ENCODE measurements around the gene FARS2.
"Not testable (repeated sequence)": the region's sequence is repeated elsewhere in the genome, so short reads cannot be mapped to it uniquely, and the experiment has no call there.

DNA sequence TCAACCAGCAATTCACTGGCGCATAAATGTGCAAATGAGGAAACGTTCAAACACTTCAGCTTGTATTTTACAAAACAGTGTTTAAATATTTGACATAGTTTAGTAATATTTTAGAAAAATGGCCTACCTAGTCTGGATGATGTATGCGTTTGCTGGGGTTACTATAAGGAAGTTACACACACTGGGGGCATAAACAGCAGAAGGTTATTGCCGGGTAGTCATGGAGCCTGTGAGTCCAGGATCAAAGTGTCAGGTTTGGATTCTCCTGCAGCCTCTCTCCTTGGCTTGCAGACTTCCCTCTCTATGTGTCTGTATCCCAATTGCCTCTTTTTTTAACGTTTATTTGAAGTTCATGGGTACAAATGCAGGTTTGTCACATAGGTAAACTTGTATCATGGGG lies 528.1 kb downstream of the FARS2 start:
- TF ChIP-seq, protein P1, sequence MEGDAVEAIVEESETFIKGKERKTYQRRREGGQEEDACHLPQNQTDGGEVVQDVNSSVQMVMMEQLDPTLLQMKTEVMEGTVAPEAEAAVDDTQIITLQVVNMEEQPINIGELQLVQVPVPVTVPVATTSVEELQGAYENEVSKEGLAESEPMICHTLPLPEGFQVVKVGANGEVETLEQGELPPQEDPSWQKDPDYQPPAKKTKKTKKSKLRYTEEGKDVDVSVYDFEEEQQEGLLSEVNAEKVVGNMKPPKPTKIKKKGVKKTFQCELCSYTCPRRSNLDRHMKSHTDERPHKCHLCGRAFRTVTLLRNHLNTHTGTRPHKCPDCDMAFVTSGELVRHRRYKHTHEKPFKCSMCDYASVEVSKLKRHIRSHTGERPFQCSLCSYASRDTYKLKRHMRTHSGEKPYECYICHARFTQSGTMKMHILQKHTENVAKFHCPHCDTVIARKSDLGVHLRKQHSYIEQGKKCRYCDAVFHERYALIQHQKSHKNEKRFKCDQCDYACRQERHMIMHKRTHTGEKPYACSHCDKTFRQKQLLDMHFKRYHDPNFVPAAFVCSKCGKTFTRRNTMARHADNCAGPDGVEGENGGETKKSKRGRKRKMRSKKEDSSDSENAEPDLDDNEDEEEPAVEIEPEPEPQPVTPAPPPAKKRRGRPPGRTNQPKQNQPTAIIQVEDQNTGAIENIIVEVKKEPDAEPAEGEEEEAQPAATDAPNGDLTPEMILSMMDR (IDR thresholded peaks at IDR 0.05): not testable (repeated sequence)
- TF ChIP-seq POLR2A (IDR thresholded peaks at IDR 0.05); POLR2AphosphoS5 (IDR thresholded peaks at IDR 0.05; ENCODE audit: insufficient read depth in 1 of 2, low read depth in 1 of 2): not testable (repeated sequence)

All from vagina (tissue), 2 donors.